GM12878 (cell line): Measurements from ENCODE around the gene GPR158.

Experiments used
- CTCF ChIP-seq, 3 experiments: IDR thresholded peaks in 2 of 3; conservative IDR thresholded peaks in 1 of 3; 2 replicates each; pipeline ENCODE4 v1.5.1; 2011; ENCODE audit warnings: low read depth in 3 of 3, low read length in 3 of 3, mild to moderate bottlenecking in 3 of 3, control low read depth in 2 of 3, moderate library complexity in 2 of 3, inconsistent platforms in 1 of 3, mixed read lengths in 1 of 3; ENCODE audit not compliant: control insufficient read depth in 2 of 3, insufficient read depth in 1 of 3; ENCODE audit errors: extremely low read depth in 1 of 3
- KDM1A ChIP-seq: fragments of 200-600 bp; sonication (generic); IDR thresholded peaks from 2 replicates; pipeline ENCODE4 v1.6.1; 2016; ENCODE audit warnings: borderline replicate concordance
- RUNX3 ChIP-seq: IDR thresholded peaks from 2 replicates; pipeline ENCODE4 v1.6.1; 2012; ENCODE audit warnings: low read length, inconsistent platforms
- SREBF2 ChIP-seq: IDR thresholded peaks from 2 replicates; pipeline ENCODE4 v1.6.1; 2012; ENCODE audit warnings: mild to moderate bottlenecking, low read length

- TF ChIP-seq CTCF (IDR thresholded peaks at IDR 0.05 in 2 of 3, conservative IDR thresholded peaks at IDR 0.05 in 1 of 3; ENCODE audit: control insufficient read depth in 2 of 3, extremely low read depth in 1 of 3, insufficient read depth in 1 of 3, low read depth in 3 of 3, low read length in 3 of 3) (no peak), KDM1A (no peak), RUNX3 (no peak), SREBF2 (no peak)
Observed at GRCh38 chr10:25627606-25628005, 452.8 kb downstream of the GPR158 start.
